DND-41 (cell line): ENCODE measurements around the gene THRB.

Source experiments
- ATAC-seq: fragments of 200-7000 bp; cut with Tn5 transposase; 3 replicates; pipeline ENCODE4 v1.9.1; 2021; ENCODE audit warnings: low read depth; ENCODE audit not compliant: insufficient read depth
- DNase-seq: peaks from one replicate; pipeline ENCODE4 v3.0.0-alpha.2; 2020
- H2AFZ ChIP-seq: 2 replicates; pipeline ENCODE4 v1.6.0; 2012; ENCODE audit warnings: low read depth, low read length
- H3K27ac ChIP-seq: 2 replicates; pipeline ENCODE4 v1.5.1; 2012; ENCODE audit warnings: low read length, inconsistent platforms
- H3K27me3 ChIP-seq: fragments of 200-600 bp; sonication (generic); 2 replicates; pipeline ENCODE4 v1.6.0; 2012; ENCODE audit warnings: low read length, mild to moderate bottlenecking, inconsistent platforms; ENCODE audit not compliant: insufficient read depth, poor library complexity
- H3K36me3 ChIP-seq: 2 replicates; pipeline ENCODE4 v1.5.1; 2012; ENCODE audit warnings: low read length, inconsistent platforms; ENCODE audit not compliant: insufficient read depth
- H3K4me1 ChIP-seq: 2 replicates; pipeline ENCODE4 v1.5.1; 2012; ENCODE audit warnings: mild to moderate bottlenecking, low read length; ENCODE audit not compliant: insufficient read depth
- H3K4me2 ChIP-seq: 2 replicates; pipeline ENCODE4 v1.6.0; 2012; ENCODE audit warnings: mild to moderate bottlenecking, moderate library complexity, low read length, inconsistent platforms; ENCODE audit not compliant: insufficient read depth
- H3K4me3 ChIP-seq, 2 experiments: fragments of 200-600 bp in 1 of 2; shearing (Covaris generic) in 1 of 2; 2 replicates each; pipeline ENCODE4 v1.5.1; 2012 to 2016; ENCODE audit warnings: inconsistent platforms in 2 of 2, low read length in 2 of 2, mild to moderate bottlenecking in 2 of 2, low read depth in 1 of 2, moderate library complexity in 1 of 2
- H3K79me2 ChIP-seq: 2 replicates; pipeline ENCODE4 v1.6.0; 2012; ENCODE audit warnings: low read length, inconsistent platforms; ENCODE audit not compliant: insufficient read depth
- H3K9ac ChIP-seq: 2 replicates; pipeline ENCODE4 v1.6.0; 2012; ENCODE audit warnings: low read depth, mild to moderate bottlenecking, inconsistent platforms, low read length, moderate library complexity
- H3K9me3 ChIP-seq: 2 replicates; pipeline ENCODE4 v1.5.1; 2012; ENCODE audit warnings: low read length, moderate library complexity, mild to moderate bottlenecking, inconsistent platforms; ENCODE audit not compliant: insufficient read depth, severe bottlenecking
- H4K20me1 ChIP-seq: 2 replicates; pipeline ENCODE4 v1.6.0; 2012; ENCODE audit warnings: low read length; ENCODE audit not compliant: insufficient read depth
- EZH2 ChIP-seq: IDR thresholded peaks from 3 replicates; pipeline ENCODE4 v1.6.1; 2012; ENCODE audit warnings: borderline replicate concordance, low read depth, mild to moderate bottlenecking, moderate library complexity, low read length, inconsistent platforms; ENCODE audit not compliant: severe bottlenecking
- TF ChIP-seq, protein P1 (sequence below): IDR thresholded peaks from 2 replicates; pipeline ENCODE4 v1.5.1; 2012; ENCODE audit warnings: borderline replicate concordance, low read length, moderate library complexity, mild to moderate bottlenecking; ENCODE audit not compliant: poor library complexity, severe bottlenecking; ENCODE audit errors: extremely low read depth

Gene THRB

GRCh38 chr3:24310887-24311286 is 183.8 kb downstream of the THRB start:
- Histone ChIP-seq H3K9me3 (no peaks in the 10 kb centered on the region), H3K4me1 (no peaks in the 10 kb centered on the region), H3K4me2 (no peak overlapping the region), H3K4me3 (no peak overlapping the region), H3K9ac (no peak overlapping the region), H2AFZ (no peak overlapping the region), H3K27ac (no peak overlapping the region), H3K36me3 (no peaks in the 10 kb centered on the region), H4K20me1 (no peaks in the 10 kb centered on the region), H3K79me2 (no peaks in the 10 kb centered on the region), H3K27me3 (no peaks in the 10 kb centered on the region)
- ATAC-seq, result no peak
- no peak for DNase-seq
- TF ChIP-seq EZH2, result no peak
- TF ChIP-seq, protein P1, sequence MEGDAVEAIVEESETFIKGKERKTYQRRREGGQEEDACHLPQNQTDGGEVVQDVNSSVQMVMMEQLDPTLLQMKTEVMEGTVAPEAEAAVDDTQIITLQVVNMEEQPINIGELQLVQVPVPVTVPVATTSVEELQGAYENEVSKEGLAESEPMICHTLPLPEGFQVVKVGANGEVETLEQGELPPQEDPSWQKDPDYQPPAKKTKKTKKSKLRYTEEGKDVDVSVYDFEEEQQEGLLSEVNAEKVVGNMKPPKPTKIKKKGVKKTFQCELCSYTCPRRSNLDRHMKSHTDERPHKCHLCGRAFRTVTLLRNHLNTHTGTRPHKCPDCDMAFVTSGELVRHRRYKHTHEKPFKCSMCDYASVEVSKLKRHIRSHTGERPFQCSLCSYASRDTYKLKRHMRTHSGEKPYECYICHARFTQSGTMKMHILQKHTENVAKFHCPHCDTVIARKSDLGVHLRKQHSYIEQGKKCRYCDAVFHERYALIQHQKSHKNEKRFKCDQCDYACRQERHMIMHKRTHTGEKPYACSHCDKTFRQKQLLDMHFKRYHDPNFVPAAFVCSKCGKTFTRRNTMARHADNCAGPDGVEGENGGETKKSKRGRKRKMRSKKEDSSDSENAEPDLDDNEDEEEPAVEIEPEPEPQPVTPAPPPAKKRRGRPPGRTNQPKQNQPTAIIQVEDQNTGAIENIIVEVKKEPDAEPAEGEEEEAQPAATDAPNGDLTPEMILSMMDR, result no peak

- Histone ChIP-seq H3K79me2 (no peaks in the 10 kb centered on the region), H4K20me1 (no peaks in the 10 kb centered on the region), H3K4me1 (no peaks in the 10 kb centered on the region), H3K9ac (no peak overlapping the region), H3K27ac (no peak overlapping the region), H3K4me3 (no peak overlapping the region), H3K36me3 (no peaks in the 10 kb centered on the region), H3K4me2 (no peak overlapping the region), H3K27me3 (no peaks in the 10 kb centered on the region), H3K9me3 (no peaks in the 10 kb centered on the region), H2AFZ (no peak overlapping the region)
- ATAC-seq (no peak), DNase-seq (no peak)
- TF ChIP-seq, protein P1, result no peak
- no peak for TF ChIP-seq EZH2
Observed at GRCh38 chr3:24306518-24306917, 188.1 kb downstream of the THRB start.

GRCh38 chr3:24305795-24306467 is 188.7 kb downstream of the THRB start:
- Histone ChIP-seq H3K9me3 (no peaks in the 10 kb centered on the region), H3K27ac (no peak overlapping the region), H3K4me3 (no peak overlapping the region), H3K9ac (no peak overlapping the region), H3K79me2 (no peaks in the 10 kb centered on the region), H3K27me3 (no peaks in the 10 kb centered on the region), H2AFZ (no peak overlapping the region), H3K4me2 (no peak overlapping the region), H3K4me1 (no peaks in the 10 kb centered on the region), H4K20me1 (no peaks in the 10 kb centered on the region), H3K36me3 (no peaks in the 10 kb centered on the region)
- TF ChIP-seq, protein P1, result no peak
- TF ChIP-seq EZH2, result no peak
- DNase-seq (no peak), ATAC-seq (no peak)

- no peak overlapping the region for H2AFZ ChIP-seq
- no peaks in the 10 kb centered on the region for H4K20me1 ChIP-seq
- no peaks in the 10 kb centered on the region for H3K27me3 ChIP-seq
- no peaks in the 10 kb centered on the region for H3K79me2 ChIP-seq
- no peaks in the 10 kb centered on the region for H3K36me3 ChIP-seq
- H3K9ac ChIP-seq, result no peak overlapping the region
- H3K9me3 ChIP-seq, result no peaks in the 10 kb centered on the region
- H3K27ac ChIP-seq, result no peak overlapping the region
- H3K4me3 ChIP-seq, result no peak overlapping the region
- TF ChIP-seq EZH2, result no peak
- TF ChIP-seq, protein P1, result no peak
- H3K4me1 ChIP-seq, result no peaks in the 10 kb centered on the region
- no peak for DNase-seq
- ATAC-seq, result no peak
- no peak overlapping the region for H3K4me2 ChIP-seq
Observed at GRCh38 chr3:24303057-24303754, 191.4 kb downstream of the THRB start.
